GM21390 (cell line): ENCODE data around the gene PCDH8.

Source experiments
- ATAC-seq: cut with Tn5 transposase; IDR thresholded peaks from one replicate; pipeline ENCODE4 v1.9.1; 2021; ENCODE audit not compliant: unreplicated experiment

The PCDH8 gene

GRCh38 chr13:52848455-52849195 lies at the start of gene PCDH8:
TSS of gene PCDH8 (minus strand) at chr13:52848640. CDS start at chr13:52848436, 204 bp downstream.
- no peak for ATAC-seq

DNA sequence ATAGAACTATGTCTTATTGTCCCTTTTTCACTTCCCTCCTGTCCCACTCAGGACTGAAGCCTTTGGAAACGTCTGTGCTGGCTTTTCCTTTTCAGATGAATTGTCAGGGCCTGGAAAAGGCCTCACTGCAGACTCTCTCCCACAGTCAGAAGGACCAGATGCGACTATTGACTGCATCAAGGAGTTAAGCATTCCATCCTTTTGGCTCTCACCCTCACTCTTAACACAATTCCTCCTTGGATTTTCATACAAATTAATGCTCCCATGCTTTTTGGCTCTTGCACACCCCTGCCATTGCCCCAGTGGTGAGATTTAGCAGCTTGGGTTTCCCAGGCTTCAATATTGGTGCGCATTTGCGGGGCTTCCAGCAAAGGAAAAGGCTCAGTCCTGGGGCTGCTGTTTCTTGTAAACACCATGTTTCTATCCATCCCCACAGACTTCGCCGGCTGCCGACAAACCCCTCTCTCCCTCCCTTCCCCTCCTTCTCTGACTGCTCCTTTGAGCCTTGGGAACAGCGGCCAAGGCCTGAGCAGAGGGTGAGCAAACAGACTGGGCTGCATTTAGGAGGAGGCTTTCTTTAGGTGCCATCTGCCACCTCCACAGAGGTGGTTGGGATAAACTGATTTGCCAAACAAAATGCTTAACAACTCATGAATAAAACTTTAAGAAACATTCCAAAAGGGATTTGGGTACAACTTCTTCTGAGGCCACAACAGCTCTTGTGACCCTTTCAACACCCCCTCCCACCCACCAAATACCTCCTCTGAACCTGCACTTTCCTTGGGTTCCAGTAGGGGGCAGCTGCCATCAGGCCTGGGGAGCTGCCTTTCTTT lies 48.6 kb upstream of the PCDH8 start:
- ATAC-seq, result no peak

DNA sequence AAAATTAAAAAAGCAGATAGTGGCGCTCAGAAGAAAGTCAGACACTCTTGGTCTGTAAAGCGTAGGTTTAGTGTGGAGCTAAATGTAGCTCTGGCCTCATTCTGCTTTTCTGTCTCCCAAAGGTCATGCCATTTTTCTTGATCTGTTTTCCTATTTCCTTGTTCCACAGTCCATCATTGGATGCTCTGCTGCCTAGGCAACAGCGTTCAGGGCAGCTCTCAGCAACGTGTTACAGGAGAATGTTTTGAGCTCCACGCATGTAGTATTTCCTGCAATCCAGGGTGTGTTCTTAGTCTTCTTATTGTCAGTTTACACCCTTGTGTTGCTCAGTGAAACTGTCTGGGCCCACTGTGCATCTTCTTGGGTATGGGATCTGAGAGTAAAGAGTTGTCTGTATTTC lies 46.0 kb upstream of the PCDH8 start:
- ATAC-seq, result no peak

DNA sequence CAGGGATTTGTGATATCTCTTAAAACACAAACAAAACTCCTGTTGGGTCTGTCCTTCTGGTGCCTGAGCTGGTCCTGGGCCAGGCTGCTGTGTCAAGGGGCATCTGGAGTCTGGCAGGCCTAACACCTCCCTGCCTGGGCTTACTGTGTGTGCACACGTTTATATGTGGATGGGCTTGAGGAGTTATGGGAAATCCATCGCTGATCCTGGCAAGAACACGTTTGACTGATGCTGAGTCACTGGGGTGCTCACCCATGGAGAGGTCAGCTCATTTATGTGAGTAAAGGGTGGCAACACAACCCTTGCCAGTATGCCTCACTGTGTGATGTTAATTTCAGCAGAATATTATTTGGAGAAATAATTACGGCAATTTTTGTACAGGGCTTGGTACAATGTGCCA lies 44.5 kb upstream of the PCDH8 start:
- no peak for ATAC-seq

GRCh38 chr13:52891706-52892105 lies 43.3 kb upstream of the PCDH8 start:
- no peak for ATAC-seq

DNA sequence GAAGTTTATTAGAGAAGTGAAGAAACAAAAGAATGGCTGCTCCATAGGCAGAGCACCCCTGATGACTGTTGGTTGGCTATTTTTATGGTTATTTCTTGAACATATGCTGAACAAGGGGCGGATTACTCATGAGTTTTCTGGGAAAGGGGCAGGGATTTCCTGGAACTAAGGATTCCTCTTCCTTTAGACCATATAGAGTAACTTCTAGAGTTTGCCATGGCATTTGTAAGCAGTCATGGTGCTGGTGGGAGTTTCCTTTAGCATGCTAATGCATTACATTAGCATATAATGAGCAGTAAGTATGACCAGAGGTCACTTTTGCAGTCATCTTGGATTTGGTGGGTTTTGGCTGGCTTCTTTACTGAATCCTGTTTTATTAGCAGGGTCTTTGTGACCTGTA lies 38.7 kb upstream of the PCDH8 start:
- ATAC-seq, result no peak

DNA sequence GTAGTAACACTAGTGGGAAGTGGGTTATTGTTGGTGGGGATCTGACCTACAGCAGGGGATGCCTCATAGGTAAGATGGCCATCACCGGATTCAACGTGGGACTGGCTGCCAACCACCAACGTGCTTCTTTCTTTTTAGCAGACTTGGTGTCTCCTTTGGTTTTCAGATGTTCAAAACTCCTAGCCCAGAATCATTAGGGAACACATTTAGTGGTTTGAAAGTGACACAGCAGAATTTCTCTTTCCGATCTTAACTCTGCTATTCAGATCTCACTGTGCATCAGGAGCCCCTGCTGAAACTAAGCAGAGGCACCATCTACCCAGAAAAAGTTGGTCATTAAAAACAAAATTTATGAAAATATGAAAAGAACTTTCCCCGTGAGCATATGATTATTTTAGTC lies 36.7 kb upstream of the PCDH8 start:
- no peak for ATAC-seq

DNA sequence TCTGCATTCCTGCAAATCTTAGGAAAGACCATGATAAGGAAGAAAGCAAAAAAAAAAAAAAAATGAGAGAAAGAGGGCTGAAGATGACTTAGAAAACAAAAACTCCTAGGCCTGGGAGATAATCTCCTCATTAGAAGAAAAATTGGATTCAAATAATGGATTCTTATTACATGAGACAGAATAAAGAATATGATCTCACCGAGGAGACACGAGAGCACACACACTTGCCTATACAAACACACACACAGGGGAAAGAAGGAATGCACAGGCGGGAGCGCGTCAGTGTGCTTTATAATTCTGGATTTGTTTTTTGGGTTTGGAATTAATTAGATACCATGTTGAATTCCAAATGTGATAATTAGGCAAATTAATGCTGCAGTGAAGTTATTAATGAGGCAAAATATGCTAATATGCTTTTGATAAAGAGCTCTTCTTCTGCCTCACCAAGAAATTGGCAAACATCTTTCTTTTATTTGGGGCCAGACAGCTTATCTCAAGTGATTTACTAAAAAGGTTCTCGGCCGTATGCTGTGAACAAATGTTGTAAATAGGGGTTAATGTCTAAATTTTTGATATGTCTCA lies 36.1 kb upstream of the PCDH8 start:
- no peak for ATAC-seq

DNA sequence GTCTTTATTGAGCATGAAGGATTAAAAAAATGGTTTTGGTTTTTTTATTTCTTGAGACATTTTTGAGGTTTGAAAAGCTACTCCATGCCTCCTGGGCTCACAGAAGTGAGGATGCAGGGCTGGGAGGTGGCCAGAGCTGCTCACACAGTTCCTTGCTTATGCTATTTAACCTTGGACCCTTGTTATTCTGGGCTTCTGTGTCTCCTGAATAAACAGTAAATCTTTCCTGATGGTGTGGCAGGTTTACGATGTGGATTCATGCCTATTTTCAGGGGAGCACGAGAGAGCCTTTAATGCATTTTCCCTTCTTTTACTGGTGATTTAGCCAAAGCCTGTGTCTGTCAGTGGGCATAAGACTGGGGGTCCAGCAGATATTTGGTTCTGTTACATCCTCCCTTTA lies 34.3 kb upstream of the PCDH8 start:
- no peak for ATAC-seq

- ATAC-seq, result no peak
Observed at GRCh38 chr13:52879950-52880741, 31.7 kb upstream of the PCDH8 start.

- no peak for ATAC-seq
Observed at GRCh38 chr13:52878831-52879230, 30.4 kb upstream of the PCDH8 start.

GRCh38 chr13:52870143-52870542 lies 21.7 kb upstream of the PCDH8 start:
- no peak for ATAC-seq

DNA sequence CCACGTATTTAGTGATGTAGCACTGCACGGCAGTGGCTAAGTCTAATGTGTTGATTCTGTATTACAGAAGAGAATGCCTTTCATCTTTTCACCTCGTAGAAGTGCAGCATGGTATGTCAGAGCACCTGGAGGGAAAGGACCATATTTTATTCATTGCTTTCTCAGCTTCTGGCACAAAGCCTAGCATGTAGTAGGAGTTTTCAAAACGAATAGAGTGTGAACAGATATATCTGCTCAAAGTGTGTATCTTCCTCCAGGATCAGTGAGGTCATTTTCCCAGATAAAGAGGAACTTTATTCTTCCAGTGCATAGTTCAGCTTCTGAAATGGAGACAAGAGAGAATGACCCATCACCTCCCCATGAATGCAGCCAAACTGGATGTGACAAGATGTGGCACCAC lies 21.2 kb upstream of the PCDH8 start:
- no peak for ATAC-seq

- ATAC-seq, result no peak
Observed at GRCh38 chr13:52869050-52869449, 20.6 kb upstream of the PCDH8 start.

DNA sequence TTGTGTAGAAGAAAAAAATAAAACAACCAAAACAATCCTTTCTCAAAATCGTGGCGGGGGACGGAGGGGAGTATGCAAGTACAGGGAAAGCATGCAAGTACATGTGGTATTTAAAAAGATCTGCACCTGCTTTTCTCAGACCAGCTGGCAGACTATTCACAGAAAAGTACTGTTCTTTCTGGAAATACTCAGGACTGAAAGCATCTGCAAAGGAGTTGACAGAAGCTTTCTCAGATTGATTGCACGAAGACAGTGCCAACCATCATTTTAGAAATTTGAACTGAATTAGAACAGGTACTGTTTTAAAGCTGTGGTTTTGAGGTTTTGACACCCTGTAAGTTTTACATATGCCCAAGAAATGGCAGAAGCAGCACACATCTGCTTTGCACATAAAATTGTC lies 19.8 kb upstream of the PCDH8 start:
- peak; percentile 75 for ATAC-seq

- no peak for ATAC-seq
Observed at GRCh38 chr13:52864941-52865340, 16.5 kb upstream of the PCDH8 start.

DNA sequence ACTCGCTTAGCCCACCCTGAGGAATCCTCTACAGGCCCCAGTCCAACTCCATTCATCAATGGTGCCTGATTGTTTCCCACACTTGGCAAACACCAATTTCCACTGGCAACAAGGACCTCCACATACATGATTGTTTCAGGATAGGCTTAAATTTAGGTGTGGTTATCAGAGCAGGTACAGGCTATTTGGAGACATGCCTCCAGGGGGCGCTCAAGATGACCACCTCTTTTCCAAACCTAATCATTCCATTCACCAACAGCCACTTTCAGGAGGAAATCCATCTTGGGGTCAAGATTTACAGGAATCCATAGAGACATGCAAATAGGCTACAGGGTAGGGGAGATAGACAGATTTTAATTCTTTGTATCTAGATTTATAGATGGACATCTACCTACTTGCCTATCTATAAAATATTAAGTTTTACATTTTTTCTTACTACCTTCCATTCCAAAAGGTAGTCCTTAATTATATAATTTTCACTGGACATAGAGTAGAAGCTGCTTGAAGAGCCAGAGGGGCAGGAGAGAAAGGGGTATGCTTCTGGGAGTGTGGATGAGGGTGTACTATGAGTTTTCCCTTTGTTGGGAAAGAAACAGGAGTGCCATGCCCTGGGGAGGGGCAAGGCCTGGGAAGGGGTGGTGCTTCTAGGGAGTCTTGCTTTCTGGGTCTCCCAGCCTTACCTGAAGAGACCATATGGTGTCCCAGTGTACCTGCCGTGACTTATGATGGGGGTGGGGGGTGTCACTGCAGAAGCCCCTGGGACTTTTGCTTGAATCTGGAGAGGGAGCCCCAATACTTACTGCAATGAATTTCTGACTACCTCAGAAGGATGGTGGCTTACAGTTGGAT lies 14.1 kb upstream of the PCDH8 start:
- no peak for ATAC-seq

DNA sequence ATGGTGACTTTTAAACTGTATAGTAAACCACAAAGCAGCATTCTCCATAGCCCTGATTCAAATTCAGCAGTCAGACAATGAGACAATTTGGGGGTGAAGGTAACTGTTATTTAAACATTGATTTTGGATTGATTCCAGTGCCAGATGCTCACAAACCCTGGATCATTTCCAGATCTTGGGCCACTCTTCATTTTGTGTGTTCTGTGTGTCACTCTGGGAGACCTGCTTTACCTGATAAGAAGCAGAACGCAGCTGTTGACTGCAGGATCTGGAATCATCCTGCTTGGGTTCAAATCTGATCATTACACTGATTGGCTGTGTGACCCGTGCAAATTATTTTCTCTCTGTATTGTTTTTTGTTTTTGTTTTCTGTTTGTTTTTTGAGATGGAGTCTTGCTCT lies 4.0 kb upstream of the PCDH8 start:
- no peak for ATAC-seq

DNA sequence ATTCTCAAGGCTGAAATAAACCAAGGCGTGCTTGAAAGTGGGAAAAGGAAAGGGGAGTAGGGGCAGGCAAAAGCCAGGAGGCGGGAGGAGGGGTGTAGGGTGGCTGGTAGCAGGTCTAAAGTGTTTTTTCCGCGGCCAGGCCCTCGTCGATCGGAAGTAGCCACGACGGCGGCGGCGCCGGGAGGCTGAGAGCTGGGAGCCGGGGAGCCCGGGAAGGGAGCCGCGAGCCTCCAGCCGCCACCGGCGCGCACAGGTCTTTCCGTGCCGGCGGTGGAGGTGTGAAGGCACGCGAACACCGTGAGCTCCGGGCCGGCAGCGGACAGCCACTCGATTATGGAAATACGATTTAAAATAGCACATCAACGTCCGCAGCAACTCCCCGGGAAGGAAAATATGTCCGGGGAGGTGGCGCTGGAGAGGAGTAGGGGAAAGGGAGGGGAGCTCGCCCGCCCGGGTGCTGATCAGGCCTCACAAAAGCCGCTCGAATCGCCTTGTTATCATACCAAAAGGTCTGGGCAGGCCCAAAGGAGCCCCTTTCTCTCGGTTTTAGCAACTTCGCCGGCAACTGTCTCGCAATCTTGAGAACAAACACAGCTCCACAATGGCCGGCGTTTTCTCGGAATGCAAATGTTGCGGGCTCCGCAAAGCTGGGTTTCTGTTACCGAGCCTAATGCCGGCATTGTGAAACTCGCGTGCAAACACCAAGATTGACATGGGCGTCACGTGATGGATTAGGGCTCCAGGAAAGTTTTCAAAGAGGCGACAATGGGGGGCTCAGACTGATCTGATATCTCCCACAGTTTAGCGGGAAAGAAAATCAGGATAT lies 2.9 kb upstream of the PCDH8 start:
- peak; percentile 79 for ATAC-seq
